ENCODE measurements around the gene LTBP1. TPM values are rescaled to one million over a fixed set of nuclear protein-coding genes. Genes with fewer than 3 reads are reported as not detected.

The LTBP1 gene
- total and polyA plus RNA-seq, 9 donors: 13.5 to 117 (median 41.8) TPM

GRCh38 chr2:33420726-33421125 lies 474.0 kb downstream of the LTBP1 start:
- no peak overlapping the region for H3K4me3 ChIP-seq
- H3K9me3 ChIP-seq: no peaks in the 10 kb centered on the region
- no peak overlapping the region for H3K27ac ChIP-seq
- TF ChIP-seq CTCF (IDR thresholded peaks at IDR 0.05) (no peak), POLR2A (IDR thresholded peaks at IDR 0.05) (no peak), EP300 (IDR thresholded peaks at IDR 0.05) (no peak)
- no peaks in the 10 kb centered on the region for H3K27me3 ChIP-seq
- DNase-seq: no peak
- no peaks in the 10 kb centered on the region for H3K36me3 ChIP-seq
- intact Hi-C loops (cut with DNase I): no loop called here
- no peaks in the 10 kb centered on the region for H3K4me1 ChIP-seq (ENCODE audit: insufficient read depth)
- WGBS, 3 donors: 96 to 98% (median 96%) methylated on average over 4 of the region's 4 CpGs

GRCh38 chr2:33421820-33422219 lies 475.1 kb downstream of the LTBP1 start:
- Histone ChIP-seq H3K36me3 (no peaks in the 10 kb centered on the region), H3K27ac (no peak overlapping the region), H3K4me3 (no peak overlapping the region), H3K4me1 (ENCODE audit: insufficient read depth) (no peaks in the 10 kb centered on the region), H3K27me3 (no peaks in the 10 kb centered on the region), H3K9me3 (no peaks in the 10 kb centered on the region)
- 73 to 75% (median 73%) methylated on average over 2 of the region's 2 CpGs for WGBS, 3 donors
- TF ChIP-seq CTCF (IDR thresholded peaks at IDR 0.05) (no peak), EP300 (IDR thresholded peaks at IDR 0.05) (no peak), POLR2A (IDR thresholded peaks at IDR 0.05) (no peak)
- no peak for DNase-seq
- intact Hi-C loops (cut with DNase I): no loop called here

GRCh38 chr2:33425161-33425560 lies 478.4 kb downstream of the LTBP1 start:
- Histone ChIP-seq H3K9me3 (no peaks in the 10 kb centered on the region), H3K4me1 (ENCODE audit: insufficient read depth) (no peaks in the 10 kb centered on the region), H3K4me3 (no peak overlapping the region), H3K27me3 (no peaks in the 10 kb centered on the region), H3K27ac (no peak overlapping the region), H3K36me3 (no peaks in the 10 kb centered on the region)
- no peak for DNase-seq
- WGBS, 3 donors: 93 to 97% (median 96%) methylated on average over 1 of the region's 1 CpG
- TF ChIP-seq POLR2A (IDR thresholded peaks at IDR 0.05) (no peak), CTCF (IDR thresholded peaks at IDR 0.05) (no peak), EP300 (IDR thresholded peaks at IDR 0.05) (no peak)
- intact Hi-C loops (cut with DNase I): no loop called here

- Histone ChIP-seq H3K27ac (no peak overlapping the region), H3K36me3 (no peaks in the 10 kb centered on the region), H3K9me3 (no peaks in the 10 kb centered on the region), H3K4me1 (ENCODE audit: insufficient read depth) (no peaks in the 10 kb centered on the region), H3K4me3 (no peak overlapping the region), H3K27me3 (no peaks in the 10 kb centered on the region)
- TF ChIP-seq POLR2A (IDR thresholded peaks at IDR 0.05) (no peak), EP300 (IDR thresholded peaks at IDR 0.05) (no peak), CTCF (IDR thresholded peaks at IDR 0.05) (no peak)
- DNase-seq: no peak
- 96 to 100% (median 97%) methylated on average over 1 of the region's 1 CpG for WGBS, 3 donors
- intact Hi-C loops (cut with DNase I): no loop called here
These were observed 478.9 kb downstream of the LTBP1 start for GRCh38 chr2:33425586-33426031.

All from ovary (tissue), 9 donors.